Kidney epithelial cell (primary cell): ENCODE data around the gene DMGDH. TPM values are rescaled to one million over a fixed set of nuclear protein-coding genes. Genes with fewer than 3 reads are reported as not detected.
A peak's percentile ranks its signal among the peaks of the same experiment; 100 is the strongest.

Source experiments
- DNase-seq: peaks from one replicate; pipeline ENCODE4 v3.0.0-alpha.2; 2010; ENCODE audit warnings: low read depth
- H3K27me3 ChIP-seq: 2 replicates; pipeline ENCODE4 v1.6.0; 2011; ENCODE audit warnings: low read length; ENCODE audit not compliant: control insufficient read depth, insufficient read depth
- H3K36me3 ChIP-seq: 2 replicates; pipeline ENCODE4 v1.5.1; 2011; ENCODE audit warnings: low read length; ENCODE audit not compliant: control insufficient read depth, insufficient read depth
- H3K4me3 ChIP-seq: 2 replicates; pipeline ENCODE4 v1.5.1; 2011; ENCODE audit warnings: low read depth, mild to moderate bottlenecking, control low read depth, low read length
- total RNA-seq: library from RNA; depleted of rRNA; stranded (reverse); fragments of >200 nt; gene quantifications from 2 replicates; pipeline ENCODE4 v1.2.3, GENCODE V29; 2015
- TF ChIP-seq, protein P1 (sequence below): IDR thresholded peaks from 2 replicates; pipeline ENCODE4 v1.5.1; 2011; ENCODE audit warnings: mild to moderate bottlenecking, moderate library complexity, low read length, control low read depth, inconsistent platforms; ENCODE audit not compliant: insufficient read depth, poor library complexity, severe bottlenecking

DMGDH gene
- total RNA-seq, 1 donor from 2014 or later, result 4.2 TPM

DNA sequence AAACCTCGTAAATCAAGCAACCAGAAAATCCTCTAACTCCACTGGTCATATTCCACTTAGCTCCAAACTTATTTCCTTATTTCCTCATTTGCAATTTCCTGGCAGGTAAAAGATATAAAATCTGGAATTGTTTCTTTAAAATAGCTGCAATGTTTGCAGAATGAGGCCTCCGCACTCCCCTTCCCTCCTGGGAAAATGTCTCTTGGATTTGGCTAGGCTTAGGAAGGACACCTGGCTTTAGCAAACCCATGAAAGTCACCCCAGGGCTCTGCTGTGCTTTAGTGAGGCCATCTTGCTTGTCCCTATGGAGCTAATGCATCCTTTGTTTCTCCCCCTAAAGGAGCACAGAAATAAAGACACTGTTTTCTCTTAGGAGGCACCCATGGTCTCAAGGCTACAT, 94.9 kb downstream of the DMGDH start:
- Histone ChIP-seq H3K27me3 (no peaks in the 10 kb centered on the region), H3K36me3 (no peaks in the 10 kb centered on the region), H3K4me3 (no peak overlapping the region)
- TF ChIP-seq, protein P1, sequence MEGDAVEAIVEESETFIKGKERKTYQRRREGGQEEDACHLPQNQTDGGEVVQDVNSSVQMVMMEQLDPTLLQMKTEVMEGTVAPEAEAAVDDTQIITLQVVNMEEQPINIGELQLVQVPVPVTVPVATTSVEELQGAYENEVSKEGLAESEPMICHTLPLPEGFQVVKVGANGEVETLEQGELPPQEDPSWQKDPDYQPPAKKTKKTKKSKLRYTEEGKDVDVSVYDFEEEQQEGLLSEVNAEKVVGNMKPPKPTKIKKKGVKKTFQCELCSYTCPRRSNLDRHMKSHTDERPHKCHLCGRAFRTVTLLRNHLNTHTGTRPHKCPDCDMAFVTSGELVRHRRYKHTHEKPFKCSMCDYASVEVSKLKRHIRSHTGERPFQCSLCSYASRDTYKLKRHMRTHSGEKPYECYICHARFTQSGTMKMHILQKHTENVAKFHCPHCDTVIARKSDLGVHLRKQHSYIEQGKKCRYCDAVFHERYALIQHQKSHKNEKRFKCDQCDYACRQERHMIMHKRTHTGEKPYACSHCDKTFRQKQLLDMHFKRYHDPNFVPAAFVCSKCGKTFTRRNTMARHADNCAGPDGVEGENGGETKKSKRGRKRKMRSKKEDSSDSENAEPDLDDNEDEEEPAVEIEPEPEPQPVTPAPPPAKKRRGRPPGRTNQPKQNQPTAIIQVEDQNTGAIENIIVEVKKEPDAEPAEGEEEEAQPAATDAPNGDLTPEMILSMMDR, result no peak
- no peak for DNase-seq

- no peaks in the 10 kb centered on the region for H3K27me3 ChIP-seq
- TF ChIP-seq, protein P1, result no peak
- H3K4me3 ChIP-seq, result no peak overlapping the region
- DNase-seq, result no peak
- H3K36me3 ChIP-seq, result no peaks in the 10 kb centered on the region
Measured at GRCh38 chr5:78974011-78974410, 95.5 kb downstream of the DMGDH start.

DNA sequence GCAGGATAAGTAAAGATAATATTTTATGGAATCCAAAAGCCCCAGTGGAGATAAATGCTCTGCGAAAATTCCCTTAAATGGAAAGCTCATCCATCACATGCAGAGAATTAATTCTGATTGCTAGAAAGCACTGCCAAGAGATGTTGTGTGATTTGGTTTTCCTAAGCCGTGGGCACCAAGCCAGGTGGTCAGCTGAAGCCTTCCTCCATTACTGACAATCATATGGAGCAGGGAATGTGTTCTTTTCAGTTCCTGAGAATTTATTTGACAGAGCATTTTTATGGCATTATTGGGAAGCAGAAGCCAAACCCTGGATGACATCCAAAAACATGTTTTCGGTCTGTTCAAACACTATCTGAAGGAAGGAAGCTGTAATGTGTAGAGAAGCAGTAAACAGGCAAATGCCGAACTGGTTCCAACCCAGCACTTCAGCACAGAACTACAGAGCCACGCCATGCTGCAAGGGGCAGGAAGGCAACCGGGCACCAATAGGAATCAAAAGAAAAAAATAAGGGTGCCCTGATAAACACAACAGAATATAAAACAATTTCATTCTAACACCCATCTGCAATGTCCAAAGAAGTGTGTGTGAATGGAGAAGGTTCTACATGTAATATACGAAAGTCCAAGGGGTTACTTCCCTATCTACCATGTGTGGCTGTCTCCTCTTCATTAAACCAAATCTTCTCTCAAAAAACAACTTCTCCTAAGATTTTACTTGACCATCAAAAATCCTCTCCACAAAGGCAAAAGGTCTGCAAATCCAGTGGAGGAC, 96.6 kb downstream of the DMGDH start:
- Histone ChIP-seq H3K27me3 (no peaks in the 10 kb centered on the region), H3K4me3 (no peak overlapping the region), H3K36me3 (no peaks in the 10 kb centered on the region)
- DNase-seq, result no peak
- TF ChIP-seq, protein P1, result no peak

GRCh38 chr5:78971998-78972397, 97.5 kb downstream of the DMGDH start:
- TF ChIP-seq, protein P1, result no peak
- H3K27me3 ChIP-seq, result no peaks in the 10 kb centered on the region
- no peak overlapping the region for H3K4me3 ChIP-seq
- no peak for DNase-seq
- no peaks in the 10 kb centered on the region for H3K36me3 ChIP-seq

- TF ChIP-seq, protein P1, result no peak
- no peaks in the 10 kb centered on the region for H3K27me3 ChIP-seq
- H3K4me3 ChIP-seq, result no peak overlapping the region
- DNase-seq, result no peak
- no peaks in the 10 kb centered on the region for H3K36me3 ChIP-seq
Measured at GRCh38 chr5:78968781-78969180, 100.7 kb downstream of the DMGDH start.

DNA sequence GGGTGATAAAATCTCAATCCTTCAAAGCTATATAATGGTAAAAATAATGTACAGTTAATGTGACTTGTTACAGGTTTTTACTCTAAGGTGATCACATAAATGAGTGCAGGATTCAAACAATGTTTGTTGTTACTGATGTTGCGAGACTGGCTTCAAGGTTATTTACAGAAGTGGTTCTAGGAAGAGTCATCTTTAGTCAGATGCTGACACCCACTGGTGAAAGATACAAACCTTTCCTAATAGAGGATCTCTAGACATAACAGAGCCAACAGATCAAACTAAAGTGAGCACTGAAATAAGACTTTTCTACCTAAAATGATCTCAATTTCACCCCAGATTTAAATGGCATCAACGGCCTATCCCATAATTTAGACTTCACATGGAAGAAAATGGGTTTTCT, 104.6 kb downstream of the DMGDH start:
- no peaks in the 10 kb centered on the region for H3K36me3 ChIP-seq
- no peaks in the 10 kb centered on the region for H3K27me3 ChIP-seq
- TF ChIP-seq, protein P1, result peak; percentile 51
- DNase-seq, result no peak
- no peak overlapping the region for H3K4me3 ChIP-seq
